Measurements from ENCODE around the gene DIRAS2.

DIRAS2 gene

DNA sequence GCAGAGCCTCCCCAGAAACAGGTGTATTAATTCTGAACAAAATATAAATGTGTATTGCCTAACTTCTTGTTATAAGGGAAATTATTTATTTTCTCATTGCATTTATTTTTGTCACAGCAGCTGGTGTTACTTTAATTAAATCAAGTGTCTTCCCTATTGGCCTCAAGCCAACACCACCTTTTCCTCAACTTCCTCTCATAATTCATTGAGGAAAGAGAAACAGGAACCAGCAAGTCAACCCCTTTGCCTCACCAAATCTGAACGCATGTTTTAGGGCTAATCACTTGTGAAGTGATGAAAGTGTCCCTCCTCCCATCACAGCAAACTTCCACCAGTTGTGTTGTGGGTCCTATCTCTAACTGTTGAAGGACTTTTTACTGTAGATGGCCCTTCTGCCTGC is 73.1 kb downstream of the DIRAS2 start:
- Histone ChIP-seq H3K4me1 (ENCODE audit: control insufficient read depth, insufficient read depth, low read length, poor library complexity, severe bottlenecking) (no peaks in the 10 kb centered on the region), H3K4me3 (ENCODE audit: extremely low read depth, insufficient read depth, low read length, poor library complexity, severe bottlenecking) (no peak overlapping the region), H3K9me3 (ENCODE audit: control insufficient read depth, low read length) (no peaks in the 10 kb centered on the region), H3K27ac (ENCODE audit: low read depth, low read length, severe bottlenecking) (no peak overlapping the region), H3K36me3 (ENCODE audit: control insufficient read depth, insufficient read depth, low read length) (no peaks in the 10 kb centered on the region)
- no CpG with 5 or more reads among the region's 1 CpG for WGBS, 2 experiments (ENCODE audit: insufficient coverage in 2 of 2)

DNA sequence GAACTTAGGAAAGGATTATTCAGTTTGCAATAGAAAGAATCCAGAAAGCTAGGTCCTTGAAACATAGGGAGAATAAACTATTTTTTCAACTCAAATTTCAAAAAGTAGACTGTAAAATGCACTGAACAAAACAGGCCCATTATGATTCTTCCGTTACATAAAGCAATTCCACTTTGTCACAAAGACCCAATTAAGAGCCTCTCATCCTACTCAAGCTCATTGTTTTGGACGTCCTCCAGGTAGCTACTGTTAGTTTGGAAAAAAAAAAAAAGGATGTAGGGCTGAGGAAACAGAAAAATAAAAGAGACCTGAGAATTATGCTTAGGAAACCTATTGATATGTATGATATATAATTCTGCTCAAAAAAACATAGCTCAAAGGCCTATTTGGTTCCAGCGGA is 74.0 kb downstream of the DIRAS2 start:
- Histone ChIP-seq H3K4me1 (ENCODE audit: control insufficient read depth, insufficient read depth, low read length, poor library complexity, severe bottlenecking) (no peaks in the 10 kb centered on the region), H3K9me3 (ENCODE audit: control insufficient read depth, low read length) (no peaks in the 10 kb centered on the region), H3K36me3 (ENCODE audit: control insufficient read depth, insufficient read depth, low read length) (no peaks in the 10 kb centered on the region), H3K27ac (ENCODE audit: low read depth, low read length, severe bottlenecking) (no peak overlapping the region), H3K4me3 (ENCODE audit: extremely low read depth, insufficient read depth, low read length, poor library complexity, severe bottlenecking) (no peak overlapping the region)
- 100% methylated on average over 1 of the region's 3 CpGs; no CpG with 5 or more reads in 1 of the 2 experiments for WGBS, 2 experiments (ENCODE audit: insufficient coverage in 2 of 2)

DNA sequence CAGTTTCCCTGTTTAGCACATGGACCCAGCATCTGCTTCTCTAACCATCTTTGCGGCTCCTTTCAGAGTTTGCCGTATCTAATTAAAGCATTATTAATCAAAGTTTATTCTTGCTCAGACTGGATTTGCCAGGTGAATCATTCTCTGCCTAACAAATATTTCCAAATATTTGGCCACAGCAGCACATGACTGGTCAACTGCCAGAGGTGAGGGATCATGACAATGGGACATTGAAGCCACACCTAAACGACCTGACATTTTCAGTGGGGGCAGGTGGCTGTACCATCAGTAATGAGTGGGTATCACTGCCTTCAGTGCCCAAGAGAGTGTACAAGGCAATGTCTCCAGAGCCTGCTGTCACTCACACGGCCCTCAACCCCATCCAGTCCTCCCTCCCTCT is 80.4 kb downstream of the DIRAS2 start:
- no peaks in the 10 kb centered on the region for H3K36me3 ChIP-seq (ENCODE audit: control insufficient read depth, insufficient read depth, low read length)
- 82 to 93% methylated on average over 3 to 4 of the region's 4 CpGs for WGBS, 2 experiments (ENCODE audit: insufficient coverage in 2 of 2)
- H3K27ac ChIP-seq (ENCODE audit: low read depth, low read length, severe bottlenecking), result no peak overlapping the region
- no peaks in the 10 kb centered on the region for H3K9me3 ChIP-seq (ENCODE audit: control insufficient read depth, low read length)
- H3K4me3 ChIP-seq (ENCODE audit: extremely low read depth, insufficient read depth, low read length, poor library complexity, severe bottlenecking), result no peak overlapping the region
- H3K4me1 ChIP-seq (ENCODE audit: control insufficient read depth, insufficient read depth, low read length, poor library complexity, severe bottlenecking), result no peaks in the 10 kb centered on the region
